Fibroblast of the aortic adventitia (primary cell): ENCODE results near the gene DAPL1. TPM values are rescaled to one million over a fixed set of nuclear protein-coding genes. Genes with fewer than 3 reads are reported as not detected.

Experiments
- DNase-seq: peaks from one replicate; pipeline ENCODE4 v3.0.0-alpha.2; 2010; ENCODE audit warnings: low read depth
- H3K4me3 ChIP-seq: 2 replicates; pipeline ENCODE4 v1.5.1; 2011; ENCODE audit warnings: low read depth, mild to moderate bottlenecking, control low read depth, low read length, moderate library complexity
- CTCF ChIP-seq: IDR thresholded peaks from 2 replicates; pipeline ENCODE4 v1.5.1; 2011; ENCODE audit warnings: mild to moderate bottlenecking, low read length, control low read depth, inconsistent platforms; ENCODE audit not compliant: insufficient read depth
- total RNA-seq: library from RNA; depleted of rRNA; stranded (reverse); fragments of >200 nt; gene quantifications from 2 replicates; pipeline ENCODE4 v1.2.3, GENCODE V29; 2012; ENCODE audit warnings: low replicate concordance

The DAPL1 gene
- total RNA-seq, 1 donor, result not detected

- TF ChIP-seq CTCF, result peak; percentile 92
- H3K4me3 ChIP-seq, result peak overlapping the region; percentile 10
- peak; percentile 79 for DNase-seq
These were observed 41.2 kb upstream of the DAPL1 start for GRCh38 chr2:158753641-158754611.

GRCh38 chr2:158755310-158756087 is 39.6 kb upstream of the DAPL1 start:
- peak; percentile 24 for TF ChIP-seq CTCF
- no peak overlapping the region for H3K4me3 ChIP-seq
- no peak for DNase-seq

GRCh38 chr2:158756331-158756730 is 38.8 kb upstream of the DAPL1 start:
- H3K4me3 ChIP-seq, result no peak overlapping the region
- no peak for TF ChIP-seq CTCF
- DNase-seq, result no peak

- DNase-seq, result no peak
- no peak overlapping the region for H3K4me3 ChIP-seq
- no peak for TF ChIP-seq CTCF
These were observed 38.1 kb upstream of the DAPL1 start for GRCh38 chr2:158756976-158757375.

- no peak for TF ChIP-seq CTCF
- no peak for DNase-seq
- H3K4me3 ChIP-seq, result no peak overlapping the region
These were observed 34.2 kb upstream of the DAPL1 start for GRCh38 chr2:158760887-158761286.

GRCh38 chr2:158761621-158762020 is 33.5 kb upstream of the DAPL1 start:
- DNase-seq, result no peak
- no peak for TF ChIP-seq CTCF
- no peak overlapping the region for H3K4me3 ChIP-seq
